GM12864 (cell line): ENCODE data around the gene INKA2.

Source experiments
- DNase-seq: peaks from one replicate; pipeline ENCODE4 v3.0.0-alpha.2; 2011; ENCODE audit warnings: low read depth
- H3K4me3 ChIP-seq: 2 replicates; pipeline ENCODE4 v1.5.1; 2011; ENCODE audit warnings: mild to moderate bottlenecking, low read depth, low read length, control low read depth
- CTCF ChIP-seq: IDR thresholded peaks from 2 replicates; pipeline ENCODE4 v1.5.1; 2011; ENCODE audit warnings: low read depth, mild to moderate bottlenecking, moderate library complexity, low read length, control low read depth, inconsistent platforms; ENCODE audit errors: missing control alignments

INKA2 gene

GRCh38 chr1:111695801-111696200, 43.4 kb downstream of the INKA2 start:
- TF ChIP-seq CTCF: no peak
- DNase-seq: no peak
- no peak overlapping the region for H3K4me3 ChIP-seq

GRCh38 chr1:111691886-111692285, 47.3 kb downstream of the INKA2 start:
- DNase-seq: no peak
- no peak for TF ChIP-seq CTCF
- H3K4me3 ChIP-seq: no peak overlapping the region

- DNase-seq: no peak
- no peak for TF ChIP-seq CTCF
- H3K4me3 ChIP-seq: no peak overlapping the region
These were observed 48.9 kb downstream of the INKA2 start for GRCh38 chr1:111690306-111690617.
